Measurements from ENCODE around the gene SNF8.

The SNF8 gene

DNA sequence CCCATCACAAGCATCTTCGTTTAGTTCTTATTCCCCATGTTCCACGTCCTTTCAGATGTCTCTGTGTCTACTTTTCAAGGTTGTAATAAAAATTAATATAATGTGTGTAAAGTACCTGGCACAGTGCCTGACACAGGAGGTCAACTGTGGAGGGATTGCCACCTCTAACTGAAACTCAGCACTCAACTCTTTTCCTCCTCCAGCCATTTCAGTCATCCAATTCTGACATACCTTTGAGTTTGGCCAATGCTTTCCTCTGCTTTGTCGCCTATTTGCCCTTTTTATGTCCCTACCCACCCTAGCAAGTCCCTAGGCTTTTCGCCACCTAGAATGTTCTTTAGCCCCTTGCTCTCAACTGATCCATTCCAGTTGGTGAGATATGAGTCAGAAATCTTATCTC is 34.9 kb downstream of the SNF8 start:
- TF ChIP-seq TCF4 (CRISPR knock-in tag; IDR thresholded peaks at IDR 0.05; ENCODE audit: borderline replicate concordance) (no peak), CSRNP3 (CRISPR knock-in tag; IDR thresholded peaks at IDR 0.05) (no peak), TSHZ2 (CRISPR knock-in tag; IDR thresholded peaks at IDR 0.05) (no peak), PATZ1 (CRISPR knock-in tag; IDR thresholded peaks at IDR 0.05; ENCODE audit: borderline replicate concordance) (no peak), SNAI2 (CRISPR knock-in tag; IDR thresholded peaks at IDR 0.05) (no peak)
- no peak for ATAC-seq

- peak; percentile 71 for ATAC-seq
- peak; percentile 76; the same call in 1 of the 2 replicates for TF ChIP-seq ZNF70 (CRISPR knock-in tag; IDR thresholded peaks at IDR 0.05)
- no peak for TF ChIP-seq CSDC2 (CRISPR knock-in tag; IDR thresholded peaks at IDR 0.05)
Observed at GRCh38 chr17:48908853-48909394, 35.7 kb downstream of the SNF8 start.

- peak; percentile 93 for ATAC-seq
- TF ChIP-seq TCF4 (CRISPR knock-in tag; IDR thresholded peaks at IDR 0.05; ENCODE audit: borderline replicate concordance) (no peak; the same call in 1 of the 2 replicates), GLIS3 (CRISPR knock-in tag; IDR thresholded peaks at IDR 0.05) (no peak), OSR1 (CRISPR knock-in tag; IDR thresholded peaks at IDR 0.05) (no peak), CSDC2 (CRISPR knock-in tag; IDR thresholded peaks at IDR 0.05) (peak; percentile 77; the same call in 1 of the 2 replicates), PPARA (CRISPR knock-in tag; IDR thresholded peaks at IDR 0.05; ENCODE audit: borderline replicate concordance) (no peak), BACH2 (CRISPR knock-in tag; IDR thresholded peaks at IDR 0.05; ENCODE audit: borderline replicate concordance) (no peak), TSHZ2 (CRISPR knock-in tag; IDR thresholded peaks at IDR 0.05) (no peak), ZNF70 (CRISPR knock-in tag; IDR thresholded peaks at IDR 0.05) (no peak), CSRNP3 (CRISPR knock-in tag; IDR thresholded peaks at IDR 0.05) (0 out of 2 replicates have a peak, but pooled peaks have one; percentile 29), ESRRG (CRISPR knock-in tag; IDR thresholded peaks at IDR 0.05) (no peak), ZC3H10 (CRISPR knock-in tag; IDR thresholded peaks at IDR 0.05) (no peak), RARB (CRISPR knock-in tag; IDR thresholded peaks at IDR 0.05) (no peak; the same call in 1 of the 2 replicates), SNAI2 (CRISPR knock-in tag; IDR thresholded peaks at IDR 0.05) (peak; percentile 58; the same call in 1 of the 2 replicates), ARNTL (CRISPR knock-in tag; IDR thresholded peaks at IDR 0.05; ENCODE audit: borderline replicate concordance, low read depth) (no peak), ZFP30 (CRISPR knock-in tag; IDR thresholded peaks at IDR 0.05) (no peak), ISL1 (CRISPR knock-in tag; IDR thresholded peaks at IDR 0.05) (no peak), ZNF565 (CRISPR knock-in tag; conservative IDR thresholded peaks at IDR 0.05; ENCODE audit: low read depth) (no peak)
- TF ChIP-seq, protein P1, sequence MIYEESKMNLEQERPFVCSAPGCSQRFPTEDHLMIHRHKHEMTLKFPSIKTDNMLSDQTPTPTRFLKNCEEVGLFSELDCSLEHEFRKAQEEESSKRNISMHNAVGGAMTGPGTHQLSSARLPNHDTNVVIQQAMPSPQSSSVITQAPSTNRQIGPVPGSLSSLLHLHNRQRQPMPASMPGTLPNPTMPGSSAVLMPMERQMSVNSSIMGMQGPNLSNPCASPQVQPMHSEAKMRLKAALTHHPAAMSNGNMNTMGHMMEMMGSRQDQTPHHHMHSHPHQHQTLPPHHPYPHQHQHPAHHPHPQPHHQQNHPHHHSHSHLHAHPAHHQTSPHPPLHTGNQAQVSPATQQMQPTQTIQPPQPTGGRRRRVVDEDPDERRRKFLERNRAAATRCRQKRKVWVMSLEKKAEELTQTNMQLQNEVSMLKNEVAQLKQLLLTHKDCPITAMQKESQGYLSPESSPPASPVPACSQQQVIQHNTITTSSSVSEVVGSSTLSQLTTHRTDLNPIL (CRISPR knock-in tag; IDR thresholded peaks at IDR 0.05; ENCODE audit: low read depth), result no peak
- TF ChIP-seq, protein P2, sequence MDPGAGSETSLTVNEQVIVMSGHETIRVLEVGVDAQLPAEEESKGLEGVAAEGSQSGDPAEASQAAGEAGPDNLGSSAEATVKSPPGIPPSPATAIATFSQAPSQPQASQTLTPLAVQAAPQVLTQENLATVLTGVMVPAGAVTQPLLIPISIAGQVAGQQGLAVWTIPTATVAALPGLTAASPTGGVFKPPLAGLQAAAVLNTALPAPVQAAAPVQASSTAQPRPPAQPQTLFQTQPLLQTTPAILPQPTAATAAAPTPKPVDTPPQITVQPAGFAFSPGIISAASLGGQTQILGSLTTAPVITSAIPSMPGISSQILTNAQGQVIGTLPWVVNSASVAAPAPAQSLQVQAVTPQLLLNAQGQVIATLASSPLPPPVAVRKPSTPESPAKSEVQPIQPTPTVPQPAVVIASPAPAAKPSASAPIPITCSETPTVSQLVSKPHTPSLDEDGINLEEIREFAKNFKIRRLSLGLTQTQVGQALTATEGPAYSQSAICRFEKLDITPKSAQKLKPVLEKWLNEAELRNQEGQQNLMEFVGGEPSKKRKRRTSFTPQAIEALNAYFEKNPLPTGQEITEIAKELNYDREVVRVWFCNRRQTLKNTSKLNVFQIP (CRISPR knock-in tag; IDR thresholded peaks at IDR 0.05; ENCODE audit: borderline replicate concordance, low read depth), result no peak
Observed at GRCh38 chr17:48908047-48908843, 36.4 kb downstream of the SNF8 start, which contains the start of gene UBE2Z. Gene UBE2Z (plus strand): TSS chr17:48908407. CDS start chr17:48908504, 97 bp downstream.

Measured in SK-N-SH treated with all-trans-retinoic acid at 6 μM for 48 hours (cell line).